HL-60/S4 treated with phorbol 12-myristate 13-acetate at 8.2 ng/mL for 4 days and 3 days (cell line): ENCODE measurements around the gene CACNA1I.
"Not testable (repeated sequence)": the region's sequence is repeated elsewhere in the genome, so short reads cannot be mapped to it uniquely, and the experiment has no call there.

Experiments used
- in situ Hi-C: fragments of 300-500 bp; cut with MboI; formaldehyde crosslinking; loops from 2 replicates; pipeline ENCODE4 v1.15.0; 2022; ENCODE audit warnings: low sequenced_read_pairs

Gene CACNA1I

GRCh38 chr22:39570665-39571064, at the start of gene CACNA1I:
Gene CACNA1I, plus strand, starts transcription at chr22:39570753. Its CDS starts 0 bp downstream, at chr22:39570753.
- in situ Hi-C loops = no loop called here

DNA sequence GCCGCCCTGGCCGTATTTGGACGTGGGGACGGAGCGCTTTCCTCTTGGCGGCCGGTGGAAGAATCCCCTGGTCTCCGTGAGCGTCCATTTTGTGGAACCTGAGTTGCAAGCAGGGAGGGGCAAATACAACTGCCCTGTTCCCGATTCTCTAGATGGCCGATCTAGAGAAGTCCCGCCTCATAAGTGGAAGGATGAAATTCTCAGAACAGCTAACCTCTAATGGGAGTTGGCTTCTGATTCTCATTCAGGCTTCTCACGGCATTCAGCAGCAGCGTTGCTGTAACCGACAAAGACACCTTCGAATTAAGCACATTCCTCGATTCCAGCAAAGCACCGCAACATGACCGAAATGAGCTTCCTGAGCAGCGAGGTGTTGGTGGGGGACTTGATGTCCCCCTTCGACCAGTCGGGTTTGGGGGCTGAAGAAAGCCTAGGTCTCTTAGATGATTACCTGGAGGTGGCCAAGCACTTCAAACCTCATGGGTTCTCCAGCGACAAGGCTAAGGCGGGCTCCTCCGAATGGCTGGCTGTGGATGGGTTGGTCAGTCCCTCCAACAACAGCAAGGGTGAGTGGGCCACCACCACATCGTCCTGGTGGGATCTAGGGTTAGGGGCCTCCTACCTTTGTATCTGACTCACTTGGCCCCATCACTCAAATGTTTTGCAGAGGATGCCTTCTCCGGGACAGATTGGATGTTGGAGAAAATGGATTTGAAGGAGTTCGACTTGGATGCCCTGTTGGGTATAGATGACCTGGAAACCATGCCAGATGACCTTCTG, 49.3 kb upstream of the CACNA1I start:
- in situ Hi-C loops = not testable (repeated sequence)

DNA sequence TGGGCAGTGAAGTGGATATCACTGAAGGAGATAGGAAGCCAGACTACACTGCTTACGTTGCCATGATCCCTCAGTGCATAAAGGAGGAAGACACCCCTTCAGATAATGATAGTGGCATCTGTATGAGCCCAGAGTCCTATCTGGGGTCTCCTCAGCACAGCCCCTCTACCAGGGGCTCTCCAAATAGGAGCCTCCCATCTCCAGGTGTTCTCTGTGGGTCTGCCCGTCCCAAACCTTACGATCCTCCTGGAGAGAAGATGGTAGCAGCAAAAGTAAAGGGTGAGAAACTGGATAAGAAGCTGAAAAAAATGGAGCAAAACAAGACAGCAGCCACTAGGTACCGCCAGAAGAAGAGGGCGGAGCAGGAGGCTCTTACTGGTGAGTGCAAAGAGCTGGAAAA, 48.5 kb upstream of the CACNA1I start:
- in situ Hi-C loops = not testable (repeated sequence)

- in situ Hi-C loops = no loop called here
Measured at GRCh38 chr22:39522567-39523300, 47.8 kb upstream of the CACNA1I start.

- in situ Hi-C loops = no loop called here
Measured at GRCh38 chr22:39524089-39524752, 46.3 kb upstream of the CACNA1I start.

GRCh38 chr22:39524753-39525657, 45.5 kb upstream of the CACNA1I start:
- in situ Hi-C loops = no loop called here

- in situ Hi-C loops = no loop called here
Measured at GRCh38 chr22:39525658-39525975, 44.9 kb upstream of the CACNA1I start.

- in situ Hi-C loops = no loop called here
Measured at GRCh38 chr22:39526736-39527171, 43.8 kb upstream of the CACNA1I start.

DNA sequence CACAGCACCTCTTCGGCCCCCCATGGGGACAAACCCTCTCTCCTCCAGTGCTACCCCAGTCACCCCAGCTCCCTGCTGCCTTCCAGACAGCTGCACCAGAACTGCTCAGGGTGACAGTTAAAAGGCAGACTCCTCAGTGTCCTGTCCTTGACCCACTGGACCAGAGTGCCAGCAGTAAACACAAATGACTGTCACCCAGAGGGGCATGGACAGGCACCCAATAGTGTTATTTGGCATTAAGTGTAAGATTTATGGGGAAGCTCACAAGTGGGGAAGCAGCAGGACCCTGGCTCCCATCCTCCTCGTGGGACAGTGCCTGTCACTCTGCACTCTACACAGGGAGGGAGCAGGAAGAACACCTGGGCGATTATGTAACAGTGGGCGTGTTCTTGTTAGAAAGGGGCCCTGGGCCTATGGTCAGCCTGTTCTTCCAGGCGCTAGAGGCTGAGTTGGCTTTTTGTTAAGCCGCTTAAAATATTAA, 43.0 kb upstream of the CACNA1I start:
- in situ Hi-C loops = no loop called here

DNA sequence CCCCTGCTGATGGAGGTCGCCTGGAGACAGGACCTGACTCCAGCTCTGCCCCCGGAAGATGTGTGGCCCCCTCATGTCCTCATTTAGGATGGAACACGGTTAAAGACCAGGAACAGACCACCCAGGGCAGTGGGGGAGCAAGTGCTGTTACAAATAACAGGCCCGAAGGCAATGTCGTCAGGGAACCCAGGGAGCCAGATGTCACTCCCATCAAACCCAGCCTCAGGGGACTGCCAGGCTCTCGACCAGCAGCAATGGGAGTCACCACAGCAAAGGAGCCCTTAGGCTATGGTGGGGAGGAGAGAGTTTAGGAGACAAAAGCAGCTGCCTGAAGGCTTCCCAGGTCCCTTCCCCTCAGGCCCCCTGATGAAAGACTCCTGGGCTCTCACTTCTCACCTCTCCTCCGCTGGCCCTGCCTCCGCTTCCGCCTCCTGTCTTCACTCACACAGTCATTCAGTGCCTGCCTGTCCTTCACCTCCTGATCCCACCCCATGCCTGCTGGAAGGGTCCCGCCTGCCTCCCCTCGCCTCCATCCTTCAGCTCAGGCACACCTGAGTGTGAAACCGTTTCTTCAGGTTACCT, 42.4 kb upstream of the CACNA1I start:
- in situ Hi-C loops = no loop called here

GRCh38 chr22:39528681-39529486, 41.7 kb upstream of the CACNA1I start:
- in situ Hi-C loops = no loop called here

- in situ Hi-C loops = no loop called here
Measured at GRCh38 chr22:39529487-39529851, 41.1 kb upstream of the CACNA1I start.

DNA sequence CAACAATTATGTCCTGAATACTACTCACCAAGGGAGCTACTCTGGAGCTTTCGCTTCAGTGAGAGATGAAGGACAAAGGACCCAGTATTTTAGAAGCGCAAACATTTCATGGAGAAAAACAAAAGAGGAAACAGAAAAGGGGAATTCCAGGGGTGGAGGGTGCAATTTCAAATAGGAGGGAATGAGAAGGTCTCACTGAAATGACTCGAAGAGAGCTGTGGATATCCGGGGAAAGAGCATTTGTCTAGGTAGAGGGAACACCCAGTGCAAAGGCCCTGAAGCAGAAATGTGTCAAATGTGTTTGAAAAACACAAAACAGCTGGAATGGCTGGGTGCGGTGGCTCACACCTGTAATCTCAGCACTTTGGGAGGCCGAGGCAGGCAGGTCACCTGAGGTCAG, 40.4 kb upstream of the CACNA1I start:
- in situ Hi-C loops = no loop called here

GRCh38 chr22:39530692-39531331, 39.7 kb upstream of the CACNA1I start:
- in situ Hi-C loops = no loop called here

GRCh38 chr22:39532215-39533073, 38.1 kb upstream of the CACNA1I start, which contains the start of gene RPS19BP1:
Gene RPS19BP1, minus strand, starts transcription at chr22:39532748. Its CDS starts 10 bp downstream, at chr22:39532738.
- in situ Hi-C loops = no loop called here

GRCh38 chr22:39534092-39534506, 36.5 kb upstream of the CACNA1I start:
- in situ Hi-C loops = no loop called here

GRCh38 chr22:39534591-39535356, 35.8 kb upstream of the CACNA1I start:
- in situ Hi-C loops = no loop called here
